ENCODE results near the gene CCDC15.

DNA sequence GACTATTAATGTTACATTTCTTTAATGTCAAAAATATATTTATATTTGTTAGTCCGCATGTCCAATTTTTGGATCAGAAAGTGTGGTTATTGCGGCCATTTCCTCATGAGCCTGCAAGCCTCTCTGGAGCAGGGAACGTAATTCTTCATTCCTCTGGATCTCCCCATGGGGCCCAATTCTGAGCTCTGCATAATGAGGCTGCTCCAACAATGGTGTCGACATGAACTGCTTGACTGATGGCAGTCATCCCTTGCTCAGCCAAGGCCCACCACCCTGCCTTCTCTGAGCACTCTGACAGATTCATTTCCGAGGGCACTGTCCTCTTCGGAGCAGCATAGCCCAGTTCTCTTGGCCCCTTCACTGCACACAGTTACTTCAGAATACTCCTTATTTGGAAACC, 15.0 kb upstream of the CCDC15 start:
- TF ChIP-seq, protein P1, sequence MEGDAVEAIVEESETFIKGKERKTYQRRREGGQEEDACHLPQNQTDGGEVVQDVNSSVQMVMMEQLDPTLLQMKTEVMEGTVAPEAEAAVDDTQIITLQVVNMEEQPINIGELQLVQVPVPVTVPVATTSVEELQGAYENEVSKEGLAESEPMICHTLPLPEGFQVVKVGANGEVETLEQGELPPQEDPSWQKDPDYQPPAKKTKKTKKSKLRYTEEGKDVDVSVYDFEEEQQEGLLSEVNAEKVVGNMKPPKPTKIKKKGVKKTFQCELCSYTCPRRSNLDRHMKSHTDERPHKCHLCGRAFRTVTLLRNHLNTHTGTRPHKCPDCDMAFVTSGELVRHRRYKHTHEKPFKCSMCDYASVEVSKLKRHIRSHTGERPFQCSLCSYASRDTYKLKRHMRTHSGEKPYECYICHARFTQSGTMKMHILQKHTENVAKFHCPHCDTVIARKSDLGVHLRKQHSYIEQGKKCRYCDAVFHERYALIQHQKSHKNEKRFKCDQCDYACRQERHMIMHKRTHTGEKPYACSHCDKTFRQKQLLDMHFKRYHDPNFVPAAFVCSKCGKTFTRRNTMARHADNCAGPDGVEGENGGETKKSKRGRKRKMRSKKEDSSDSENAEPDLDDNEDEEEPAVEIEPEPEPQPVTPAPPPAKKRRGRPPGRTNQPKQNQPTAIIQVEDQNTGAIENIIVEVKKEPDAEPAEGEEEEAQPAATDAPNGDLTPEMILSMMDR (IDR thresholded peaks at IDR 0.05) = no peak
- no peak for TF ChIP-seq POLR2AphosphoS5 (IDR thresholded peaks at IDR 0.05)
- TF ChIP-seq POLR2A (IDR thresholded peaks at IDR 0.05) = no peak
- TF ChIP-seq EP300 (IDR thresholded peaks at IDR 0.05) = no peak

All from stomach (tissue), 4 donors.